ENCODE results near the gene BCAM.
"Not testable (repeated sequence)": the region's sequence is repeated elsewhere in the genome, so short reads cannot be mapped to it uniquely, and the experiment has no call there.

Gene BCAM

DNA sequence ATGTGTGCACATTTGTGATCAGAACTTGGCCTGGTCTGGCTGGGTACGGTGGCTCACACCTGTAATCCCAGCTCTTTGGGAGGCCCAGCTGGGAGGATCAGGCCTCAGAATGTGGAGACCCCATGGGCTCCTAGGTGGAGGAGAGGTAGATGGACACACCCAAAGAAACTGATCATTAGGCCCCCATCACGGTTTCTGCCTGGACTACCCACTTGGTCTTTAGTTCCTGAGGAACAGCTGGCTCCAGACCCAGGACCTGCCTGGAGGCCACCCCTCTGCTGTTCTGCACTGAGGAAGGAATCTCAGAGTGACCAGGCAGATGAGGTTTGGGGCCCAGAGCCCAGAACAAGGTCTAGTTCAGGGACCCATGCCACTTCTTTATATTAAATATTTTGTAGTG lies 29.8 kb upstream of the BCAM start:
- Mint-ChIP-seq H3K4me1 (ENCODE audit: low read depth) (peaks cover under 1% of the 10 kb centered on the region), H3K4me3 (no peak overlapping the region), H3K27ac (no peak overlapping the region), H3K36me3 (ENCODE audit: low read depth) (no peaks in the 10 kb centered on the region), H3K9me3 (no peaks in the 10 kb centered on the region), H3K27me3 (peaks cover 5% of the 10 kb centered on the region)
- no peak for DNase-seq

DNA sequence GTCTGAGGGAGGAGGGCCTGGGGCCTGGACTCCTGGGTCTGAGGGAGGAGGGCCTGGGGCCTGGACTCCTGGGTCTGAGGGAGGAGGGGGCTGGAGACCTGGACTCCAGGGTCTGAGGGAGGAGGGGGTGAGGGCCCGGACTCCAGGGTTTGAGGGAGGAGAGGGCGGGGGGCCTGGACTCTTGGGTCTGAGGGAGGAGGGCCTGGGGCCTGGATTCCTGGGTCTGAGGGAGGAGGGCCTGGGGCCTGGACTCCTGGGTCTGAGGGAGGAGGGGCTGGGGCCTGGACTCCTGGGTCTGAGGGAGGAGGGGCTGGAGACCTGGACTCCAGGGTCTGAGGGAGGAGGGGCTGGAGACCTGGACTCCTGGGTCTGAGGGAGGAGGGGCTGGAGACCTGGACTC lies 27.2 kb upstream of the BCAM start:
- H3K27ac Mint-ChIP-seq; H3K4me1 Mint-ChIP-seq (ENCODE audit: low read depth): not testable (repeated sequence)

DNA sequence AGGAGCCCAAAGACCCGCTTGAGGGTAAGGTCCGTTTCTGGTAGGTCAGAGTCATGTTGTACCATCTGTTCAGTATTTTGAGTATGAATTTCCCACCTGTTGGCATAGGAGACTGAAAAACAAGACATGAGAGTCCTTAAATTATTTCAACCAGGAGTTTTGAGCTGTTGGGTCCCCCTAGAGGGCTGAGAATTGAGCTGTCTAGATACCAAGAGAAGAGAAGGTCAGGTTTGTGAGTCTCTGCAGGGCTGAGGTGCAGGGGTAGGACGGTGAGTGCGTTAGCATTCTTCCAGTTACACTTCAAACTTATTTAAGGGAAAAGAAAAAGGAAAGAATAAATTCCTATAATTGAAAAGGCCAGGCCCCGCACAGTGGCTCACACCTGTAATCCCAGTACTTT lies 26.2 kb upstream of the BCAM start:
- Mint-ChIP-seq H3K4me3 (no peak overlapping the region), H3K27ac (no peak overlapping the region), H3K36me3 (ENCODE audit: low read depth) (no peaks in the 10 kb centered on the region), H3K4me1 (ENCODE audit: low read depth) (peaks cover 7% of the 10 kb centered on the region), H3K27me3 (peaks cover 9% of the 10 kb centered on the region), H3K9me3 (no peaks in the 10 kb centered on the region)
- no peak for DNase-seq

More for the DNA sequence above, 27.2 kb upstream of the BCAM start:
- not testable (repeated sequence) for H3K27me3 Mint-ChIP-seq; DNase-seq; H3K9me3 Mint-ChIP-seq; H3K36me3 Mint-ChIP-seq (ENCODE audit: low read depth); H3K4me3 Mint-ChIP-seq

DNA sequence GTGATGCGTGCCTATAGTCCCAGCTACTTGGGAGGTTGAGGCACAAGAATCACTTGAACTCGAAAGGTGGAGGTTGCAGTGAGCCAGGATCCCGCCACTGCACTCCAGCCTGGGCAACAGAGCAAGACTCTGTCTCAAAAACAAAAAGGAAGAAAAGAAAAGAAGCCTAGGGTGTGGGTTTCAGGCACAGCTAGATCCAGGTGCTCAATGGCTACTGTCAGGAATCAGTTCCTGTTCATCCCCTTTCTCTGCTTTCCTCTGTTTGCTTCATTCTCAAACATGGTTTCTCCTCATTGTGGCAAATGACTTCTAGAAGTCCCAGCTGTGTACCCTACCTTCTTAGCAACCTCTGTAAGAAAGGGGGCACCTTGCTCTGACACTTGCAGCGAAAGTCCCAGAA lies 25.4 kb upstream of the BCAM start:
- DNase-seq = no peak
- Mint-ChIP-seq H3K27ac (no peak overlapping the region), H3K9me3 (no peaks in the 10 kb centered on the region), H3K36me3 (ENCODE audit: low read depth) (no peaks in the 10 kb centered on the region), H3K4me3 (no peak overlapping the region), H3K27me3 (peaks cover 9% of the 10 kb centered on the region), H3K4me1 (ENCODE audit: low read depth) (peaks cover 7% of the 10 kb centered on the region)

DNA sequence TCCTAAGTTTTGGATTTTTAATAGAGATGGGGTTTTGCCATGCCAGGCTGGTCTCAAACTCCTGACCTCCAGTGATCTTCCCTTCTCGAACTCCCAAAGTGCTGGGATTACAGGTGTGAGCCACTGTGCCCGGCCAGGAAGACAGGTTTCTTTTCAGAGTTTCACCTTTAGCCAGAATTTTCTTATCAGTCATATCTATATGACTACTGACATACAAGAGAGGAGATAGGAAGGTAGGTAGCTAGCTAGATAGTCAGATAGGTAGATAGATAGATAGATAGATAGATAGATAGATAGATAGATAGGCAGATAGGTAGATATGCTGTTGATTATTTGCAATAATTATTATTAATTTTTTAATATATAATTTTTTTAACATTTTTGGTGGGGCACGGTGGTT lies 23.6 kb upstream of the BCAM start:
- no peaks in the 10 kb centered on the region for H3K36me3 Mint-ChIP-seq (ENCODE audit: low read depth)
- H3K4me1 Mint-ChIP-seq (ENCODE audit: low read depth) = peaks cover 7% of the 10 kb centered on the region

DNA sequence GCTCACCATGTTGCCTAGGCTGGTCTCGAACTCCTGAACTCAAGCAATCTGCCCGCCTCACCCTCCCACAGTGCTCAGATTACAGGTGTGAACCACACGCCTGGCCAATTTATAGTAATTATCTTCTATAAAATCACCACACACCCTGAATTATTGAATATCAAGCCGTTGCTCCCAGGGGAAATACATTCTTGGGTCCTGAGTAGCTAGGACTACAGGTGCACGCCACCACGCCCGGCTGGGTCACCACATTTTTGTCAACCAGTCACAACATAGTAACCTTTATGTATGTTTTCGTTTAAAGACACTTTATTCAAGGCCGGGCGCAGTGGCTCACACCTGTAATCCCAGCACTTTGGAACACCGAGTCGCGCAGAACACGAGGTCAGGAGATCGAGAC lies 22.9 kb upstream of the BCAM start:
- Mint-ChIP-seq H3K27ac (no peak overlapping the region), H3K9me3 (no peaks in the 10 kb centered on the region), H3K36me3 (ENCODE audit: low read depth) (no peaks in the 10 kb centered on the region), H3K27me3 (peaks cover 5% of the 10 kb centered on the region), H3K4me3 (no peak overlapping the region), H3K4me1 (ENCODE audit: low read depth) (peaks cover 7% of the 10 kb centered on the region)
- DNase-seq = no peak

More for the DNA sequence above, 23.6 kb upstream of the BCAM start:
- no peaks in the 10 kb centered on the region for H3K9me3 Mint-ChIP-seq
- H3K27ac Mint-ChIP-seq = no peak overlapping the region
- H3K27me3 Mint-ChIP-seq = peaks cover 5% of the 10 kb centered on the region
- no peak for DNase-seq
- no peak overlapping the region for H3K4me3 Mint-ChIP-seq

DNA sequence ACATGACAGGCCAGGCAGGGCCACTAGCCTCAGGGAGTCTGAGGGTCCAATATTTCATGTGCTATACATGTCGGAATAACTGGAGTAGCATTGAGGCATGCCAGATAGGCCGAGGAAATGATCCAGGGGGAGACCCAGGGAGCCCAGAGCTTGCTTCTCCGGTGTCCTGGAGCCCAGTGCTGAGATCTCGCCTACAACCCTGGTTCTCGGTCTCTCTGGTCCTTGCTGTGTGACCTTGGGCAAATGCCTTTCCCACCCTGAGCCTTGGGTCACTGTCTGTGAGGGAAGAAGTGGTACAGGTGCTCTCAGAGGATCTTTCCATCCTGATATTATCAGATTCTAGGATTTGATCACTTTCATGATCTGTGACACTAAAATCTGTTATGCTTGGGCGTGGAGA lies 19.9 kb upstream of the BCAM start:
- Mint-ChIP-seq H3K27me3 (peaks cover 5% of the 10 kb centered on the region), H3K27ac (no peak overlapping the region), H3K4me3 (no peak overlapping the region), H3K36me3 (ENCODE audit: low read depth) (no peaks in the 10 kb centered on the region), H3K9me3 (no peaks in the 10 kb centered on the region), H3K4me1 (ENCODE audit: low read depth) (peaks cover 7% of the 10 kb centered on the region)
- no peak for DNase-seq

DNA sequence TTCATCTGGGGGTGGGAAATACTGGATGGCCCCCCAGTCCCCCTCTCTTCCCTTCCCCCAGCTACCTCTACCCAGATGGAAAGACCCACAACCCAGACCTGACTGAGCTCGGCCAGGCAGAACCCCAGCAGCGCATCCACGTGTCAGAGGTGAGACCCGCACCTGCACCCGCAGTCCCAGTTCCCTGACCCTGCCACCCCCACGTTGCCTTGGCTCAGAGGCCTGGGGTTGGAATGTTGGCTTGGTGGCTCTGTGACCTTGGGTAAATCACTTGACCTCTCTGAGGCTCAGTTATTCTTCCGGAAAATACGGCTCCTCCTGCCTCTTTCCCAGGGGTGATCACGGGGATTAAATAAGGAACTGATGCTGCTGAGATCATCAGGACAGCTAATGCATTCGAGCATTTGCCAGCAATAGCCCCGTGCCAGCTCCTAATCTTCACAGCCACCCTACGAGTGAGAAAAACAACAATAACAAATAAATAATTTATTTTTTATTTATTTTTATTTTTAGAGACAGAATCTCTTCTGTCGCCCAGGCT lies 18.9 kb upstream of the BCAM start:
- DNase-seq = no peak
- Mint-ChIP-seq H3K4me3 (no peak overlapping the region), H3K36me3 (ENCODE audit: low read depth) (no peaks in the 10 kb centered on the region)

DNA sequence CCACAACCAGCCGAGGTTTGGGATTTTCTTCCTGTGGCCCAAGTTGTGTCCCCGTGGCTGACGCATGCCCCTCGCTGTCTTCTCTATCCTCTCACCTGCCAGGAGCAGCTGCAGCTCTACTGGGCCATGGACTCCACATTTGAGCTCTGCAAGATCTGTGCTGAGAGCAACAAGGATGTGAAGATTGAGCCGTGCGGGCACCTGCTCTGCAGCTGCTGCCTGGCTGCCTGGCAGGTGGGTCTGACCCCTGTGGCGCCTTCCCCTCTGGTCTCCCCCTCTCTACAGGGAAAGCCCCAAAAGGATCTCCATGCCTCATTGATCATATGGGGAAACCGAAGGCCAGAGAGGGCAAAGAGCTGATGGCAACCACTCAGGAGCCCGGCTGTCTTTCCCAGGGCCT lies 16.6 kb upstream of the BCAM start:
- no peaks in the 10 kb centered on the region for H3K9me3 Mint-ChIP-seq
- peaks cover 9% of the 10 kb centered on the region for H3K4me1 Mint-ChIP-seq (ENCODE audit: low read depth)
- H3K4me3 Mint-ChIP-seq = no peak overlapping the region
- DNase-seq = no peak
- H3K27ac Mint-ChIP-seq = no peak overlapping the region
- no peaks in the 10 kb centered on the region for H3K36me3 Mint-ChIP-seq (ENCODE audit: low read depth)
- H3K27me3 Mint-ChIP-seq = no peaks in the 10 kb centered on the region

More for the DNA sequence above, 18.9 kb upstream of the BCAM start:
- H3K4me1 Mint-ChIP-seq (ENCODE audit: low read depth) = no peaks in the 10 kb centered on the region
- H3K27ac Mint-ChIP-seq = no peak overlapping the region
- H3K27me3 Mint-ChIP-seq = no peaks in the 10 kb centered on the region
- no peaks in the 10 kb centered on the region for H3K9me3 Mint-ChIP-seq

DNA sequence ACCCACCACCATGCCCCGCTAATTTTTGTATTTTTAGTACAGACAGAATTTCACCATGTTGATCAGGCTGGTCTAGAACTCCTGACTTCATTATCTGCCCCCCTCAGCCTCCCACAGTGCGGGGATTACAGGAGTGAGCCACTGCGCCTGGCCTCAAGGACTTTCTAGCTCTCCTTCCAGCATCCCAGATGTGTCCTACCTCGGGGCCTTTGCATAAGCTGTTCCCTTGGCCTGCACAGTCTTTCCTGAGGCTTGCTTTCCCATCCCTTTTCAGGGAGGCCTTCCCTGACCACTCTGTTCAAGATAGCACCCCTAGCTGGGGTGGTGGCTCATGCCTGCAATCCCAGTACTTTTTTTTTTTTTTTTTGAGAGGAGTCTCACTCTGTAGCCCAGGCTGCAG lies 14.3 kb upstream of the BCAM start:
- no peak for DNase-seq
- H3K27me3 Mint-ChIP-seq = no peaks in the 10 kb centered on the region
- H3K27ac Mint-ChIP-seq = no peak overlapping the region
- H3K4me3 Mint-ChIP-seq = no peak overlapping the region
- no peaks in the 10 kb centered on the region for H3K9me3 Mint-ChIP-seq
- H3K36me3 Mint-ChIP-seq (ENCODE audit: low read depth) = no peaks in the 10 kb centered on the region
- H3K4me1 Mint-ChIP-seq (ENCODE audit: low read depth) = peaks cover 10% of the 10 kb centered on the region

DNA sequence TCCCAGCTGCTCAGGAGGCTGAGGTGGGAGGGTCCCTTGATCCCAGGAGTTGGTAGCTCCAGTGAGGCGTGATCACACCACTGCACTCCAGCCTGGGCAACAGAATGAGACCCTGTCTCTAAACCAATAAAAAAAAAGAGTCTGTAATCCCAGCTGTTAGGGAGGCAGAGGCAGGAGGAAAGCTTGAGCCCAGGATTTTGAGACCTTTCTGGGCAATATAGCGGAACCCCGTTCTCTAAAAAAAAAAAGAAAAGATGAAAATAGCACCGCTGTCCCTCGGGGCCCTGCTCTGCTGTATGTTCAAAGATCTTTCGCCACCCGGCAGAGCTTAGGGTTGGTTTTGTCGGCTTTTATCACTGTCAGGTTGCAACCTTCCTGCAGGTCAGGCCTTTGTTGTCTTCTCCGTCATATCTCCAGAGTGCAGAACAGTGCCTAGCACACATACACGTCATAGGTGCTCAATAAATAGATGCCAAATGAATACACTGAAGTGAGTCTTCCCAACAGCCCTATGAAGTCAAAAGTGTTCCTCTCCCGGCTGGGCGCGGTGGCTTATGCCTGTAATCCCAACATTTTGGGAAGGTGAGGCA lies 13.4 kb upstream of the BCAM start:
- H3K27me3 Mint-ChIP-seq = no peaks in the 10 kb centered on the region
- H3K36me3 Mint-ChIP-seq (ENCODE audit: low read depth) = no peaks in the 10 kb centered on the region
- no peak overlapping the region for H3K4me3 Mint-ChIP-seq
- no peaks in the 10 kb centered on the region for H3K9me3 Mint-ChIP-seq
- H3K27ac Mint-ChIP-seq = no peak overlapping the region
- DNase-seq = no peak
- peaks cover 10% of the 10 kb centered on the region for H3K4me1 Mint-ChIP-seq (ENCODE audit: low read depth)

DNA sequence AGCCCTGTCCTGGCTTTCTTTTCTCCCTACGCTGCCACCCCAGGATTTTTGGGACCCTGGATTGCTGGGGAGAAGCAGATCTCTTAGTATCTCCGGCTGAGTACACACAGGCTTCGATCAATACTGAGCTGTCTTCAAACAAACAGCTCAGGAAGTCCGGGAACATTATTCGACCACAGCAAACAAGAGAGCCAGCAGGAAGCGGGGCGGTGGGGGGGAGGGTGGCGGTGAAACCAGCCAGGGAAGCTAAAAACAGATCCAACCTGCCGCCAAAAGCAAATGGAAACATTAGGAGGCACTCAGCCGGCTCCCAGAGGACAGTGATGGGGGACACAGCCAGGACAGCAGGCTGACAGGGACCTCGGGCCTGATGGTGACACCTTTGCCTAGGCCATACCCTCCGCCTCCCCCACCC lies 12.2 kb upstream of the BCAM start:
- Mint-ChIP-seq H3K27ac (peak overlapping the region; percentile 70), H3K4me1 (ENCODE audit: low read depth) (peaks cover 10% of the 10 kb centered on the region), H3K9me3 (no peaks in the 10 kb centered on the region), H3K27me3 (no peaks in the 10 kb centered on the region), H3K36me3 (ENCODE audit: low read depth) (no peaks in the 10 kb centered on the region), H3K4me3 (no peak overlapping the region)
- no peak for DNase-seq

DNA sequence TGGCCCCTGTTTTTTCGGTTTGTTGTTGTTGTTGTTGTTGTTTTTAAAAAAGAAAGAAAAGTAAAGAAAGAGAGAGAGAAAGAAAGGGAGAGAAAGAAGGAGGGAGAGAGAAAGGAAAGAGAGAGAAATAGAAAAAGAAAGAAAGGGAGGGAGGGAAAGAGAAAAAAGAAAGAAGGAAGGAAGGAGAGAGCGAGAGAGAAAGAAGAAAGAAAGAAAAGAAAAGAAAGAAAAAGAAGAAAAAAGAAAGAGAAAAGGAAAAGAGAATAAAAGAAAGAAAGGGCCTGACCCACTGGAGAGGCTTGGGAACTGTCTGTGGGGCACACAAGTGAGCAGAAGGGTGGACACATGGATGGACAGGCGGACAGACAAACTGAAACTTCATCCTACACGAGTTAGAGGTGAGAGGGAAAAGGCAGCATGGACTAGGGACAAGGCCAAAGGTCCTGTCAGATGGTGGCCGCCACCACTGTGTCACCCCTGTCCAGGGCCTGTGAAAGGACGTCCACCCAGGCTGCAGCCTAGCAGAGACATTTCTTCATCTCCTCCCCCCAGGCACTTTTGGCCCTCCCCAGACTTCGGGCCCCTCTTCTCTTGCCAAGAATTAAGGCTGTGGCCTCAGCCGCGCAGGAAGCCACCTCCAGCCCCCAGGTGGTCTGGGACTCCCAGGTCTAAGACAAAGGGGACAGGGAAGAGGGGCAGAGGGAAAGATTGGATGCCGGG lies 9.1 kb upstream of the BCAM start:
- H3K9me3 Mint-ChIP-seq = no peaks in the 10 kb centered on the region
- peaks cover 10% of the 10 kb centered on the region for H3K4me1 Mint-ChIP-seq (ENCODE audit: low read depth)
- no peak overlapping the region for H3K4me3 Mint-ChIP-seq
- H3K36me3 Mint-ChIP-seq (ENCODE audit: low read depth) = no peaks in the 10 kb centered on the region
- no peaks in the 10 kb centered on the region for H3K27me3 Mint-ChIP-seq
- no peak overlapping the region for H3K27ac Mint-ChIP-seq
- DNase-seq = no peak

DNA sequence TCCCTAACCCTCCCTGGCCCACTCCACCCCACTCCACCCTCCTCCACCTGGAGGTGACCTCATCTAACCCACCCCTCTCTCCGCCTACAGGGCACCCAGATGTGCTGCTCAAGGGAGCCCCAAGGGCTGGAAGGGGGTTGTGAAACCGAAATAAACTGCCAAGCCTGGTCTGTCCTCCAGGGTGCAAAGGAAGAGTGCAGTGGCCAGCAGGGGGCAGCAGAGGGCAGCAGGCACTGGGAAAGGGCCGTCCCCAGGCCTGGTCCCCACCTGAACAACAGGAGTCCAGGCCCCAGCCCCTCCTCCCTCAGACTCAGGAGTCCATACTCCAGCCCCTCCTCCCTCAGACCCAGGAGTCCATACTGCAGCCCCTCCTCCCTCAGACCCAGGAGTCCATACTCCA lies 8.4 kb upstream of the BCAM start:
- Mint-ChIP-seq H3K27me3 (no peaks in the 10 kb centered on the region), H3K27ac (no peak overlapping the region), H3K9me3 (no peaks in the 10 kb centered on the region), H3K4me1 (ENCODE audit: low read depth) (peaks cover 10% of the 10 kb centered on the region), H3K36me3 (ENCODE audit: low read depth) (no peaks in the 10 kb centered on the region), H3K4me3 (no peak overlapping the region)
- DNase-seq = peak; percentile 86

Measured in activated T-cell treated with anti-CD3 and anti-CD28 coated beads, Interleukin-2, amount 50 U/mL, for 24 hours (primary cell).